ENCODE measurements around the gene CASKIN2.
A peak's percentile ranks its signal among the peaks of the same experiment; 100 is the strongest.

The CASKIN2 gene, protein sequence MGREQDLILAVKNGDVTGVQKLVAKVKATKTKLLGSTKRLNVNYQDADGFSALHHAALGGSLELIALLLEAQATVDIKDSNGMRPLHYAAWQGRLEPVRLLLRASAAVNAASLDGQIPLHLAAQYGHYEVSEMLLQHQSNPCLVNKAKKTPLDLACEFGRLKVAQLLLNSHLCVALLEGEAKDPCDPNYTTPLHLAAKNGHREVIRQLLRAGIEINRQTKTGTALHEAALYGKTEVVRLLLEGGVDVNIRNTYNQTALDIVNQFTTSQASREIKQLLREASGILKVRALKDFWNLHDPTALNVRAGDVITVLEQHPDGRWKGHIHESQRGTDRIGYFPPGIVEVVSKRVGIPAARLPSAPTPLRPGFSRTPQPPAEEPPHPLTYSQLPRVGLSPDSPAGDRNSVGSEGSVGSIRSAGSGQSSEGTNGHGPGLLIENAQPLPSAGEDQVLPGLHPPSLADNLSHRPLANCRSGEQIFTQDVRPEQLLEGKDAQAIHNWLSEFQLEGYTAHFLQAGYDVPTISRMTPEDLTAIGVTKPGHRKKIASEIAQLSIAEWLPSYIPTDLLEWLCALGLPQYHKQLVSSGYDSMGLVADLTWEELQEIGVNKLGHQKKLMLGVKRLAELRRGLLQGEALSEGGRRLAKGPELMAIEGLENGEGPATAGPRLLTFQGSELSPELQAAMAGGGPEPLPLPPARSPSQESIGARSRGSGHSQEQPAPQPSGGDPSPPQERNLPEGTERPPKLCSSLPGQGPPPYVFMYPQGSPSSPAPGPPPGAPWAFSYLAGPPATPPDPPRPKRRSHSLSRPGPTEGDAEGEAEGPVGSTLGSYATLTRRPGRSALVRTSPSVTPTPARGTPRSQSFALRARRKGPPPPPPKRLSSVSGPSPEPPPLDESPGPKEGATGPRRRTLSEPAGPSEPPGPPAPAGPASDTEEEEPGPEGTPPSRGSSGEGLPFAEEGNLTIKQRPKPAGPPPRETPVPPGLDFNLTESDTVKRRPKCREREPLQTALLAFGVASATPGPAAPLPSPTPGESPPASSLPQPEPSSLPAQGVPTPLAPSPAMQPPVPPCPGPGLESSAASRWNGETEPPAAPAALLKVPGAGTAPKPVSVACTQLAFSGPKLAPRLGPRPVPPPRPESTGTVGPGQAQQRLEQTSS (N-terminal part only)
- total RNA-seq = 0 to 0.42 reads per million in 2 donors

DNA sequence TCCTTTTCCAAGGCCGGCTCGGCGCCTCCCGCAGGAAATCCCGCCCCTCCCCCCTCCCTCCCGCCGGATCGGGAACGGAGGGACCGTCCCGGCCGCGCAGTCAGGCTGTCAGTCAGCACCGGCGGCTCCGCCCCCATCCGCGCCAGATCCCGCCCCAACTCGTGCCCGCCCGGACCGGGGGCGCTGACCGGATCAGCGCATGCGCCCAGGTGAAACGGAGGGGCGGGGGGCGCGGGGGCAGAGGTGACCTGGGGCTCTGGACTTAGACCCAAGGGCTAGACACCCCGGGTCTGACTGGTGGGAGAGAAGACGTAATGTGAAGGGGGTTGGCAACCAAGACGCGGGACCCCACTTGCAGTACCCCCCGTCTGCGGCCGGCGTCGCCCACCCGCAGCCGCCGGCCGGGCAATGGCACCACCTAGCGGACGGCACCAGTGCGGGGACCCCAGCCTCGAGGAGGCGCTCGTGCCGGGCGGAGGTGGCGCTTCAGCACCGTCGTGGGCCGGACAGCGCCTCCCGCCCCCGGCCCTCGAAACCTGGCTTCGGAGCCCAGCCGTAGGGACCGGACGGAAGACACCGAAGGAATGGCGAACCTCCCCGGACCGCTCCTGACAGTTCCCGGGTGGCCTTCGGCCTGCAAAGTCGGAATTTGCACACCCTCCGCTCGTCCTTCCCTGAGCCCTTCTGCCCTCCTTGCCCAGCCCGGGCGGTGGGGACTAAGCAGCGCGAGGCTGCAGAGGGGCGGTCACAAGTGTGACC, at the start of gene CASKIN2:
Gene CASKIN2 (minus strand): TSS at position 42 of the 759 bp plus-strand sequence. CDS start 1,733 bp downstream, outside the sequence.
- DNase-seq = peak; percentile 67

DNA sequence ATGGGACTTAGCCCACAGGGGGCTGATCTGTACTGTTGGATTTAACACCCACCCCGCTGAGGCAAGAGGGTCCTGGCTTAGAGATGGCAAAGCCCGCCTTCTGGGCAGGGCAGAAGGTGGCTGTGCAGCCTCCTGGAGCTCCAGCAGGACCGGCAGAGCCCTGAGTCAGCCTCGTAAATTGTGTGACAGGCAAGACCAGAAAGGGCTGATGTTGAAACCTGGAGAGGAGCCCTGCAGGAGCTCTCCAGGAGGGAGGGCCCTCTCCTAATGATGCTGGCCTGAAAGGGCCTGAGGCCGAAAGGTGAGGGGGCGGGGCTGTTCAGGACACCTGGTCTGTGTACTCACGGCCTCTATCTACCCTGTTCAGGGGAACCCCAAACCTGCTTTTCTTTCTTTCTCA, 49.7 kb upstream of the CASKIN2 start:
- no peak for DNase-seq

DNA sequence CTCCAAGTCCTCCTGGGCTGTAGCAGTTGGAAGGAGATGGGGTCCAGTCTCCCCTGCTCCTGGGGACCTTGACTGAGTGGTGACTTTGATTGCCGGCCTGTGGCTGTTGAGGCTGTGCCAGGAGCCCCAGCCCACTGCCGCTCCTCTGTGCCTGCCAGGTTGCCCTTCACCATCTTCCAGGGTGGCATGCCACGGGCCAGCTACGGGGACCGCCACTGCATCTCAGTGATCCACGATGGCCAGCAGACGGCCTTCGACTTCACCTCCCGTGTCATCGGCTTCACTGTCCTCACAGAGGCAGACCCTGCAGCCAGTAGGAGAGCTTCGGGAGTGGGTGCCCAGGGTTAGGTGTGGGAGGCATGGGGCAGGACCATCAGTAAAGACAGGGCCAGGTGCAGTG, 48.9 kb upstream of the CASKIN2 start:
- DNase-seq = no peak

DNA sequence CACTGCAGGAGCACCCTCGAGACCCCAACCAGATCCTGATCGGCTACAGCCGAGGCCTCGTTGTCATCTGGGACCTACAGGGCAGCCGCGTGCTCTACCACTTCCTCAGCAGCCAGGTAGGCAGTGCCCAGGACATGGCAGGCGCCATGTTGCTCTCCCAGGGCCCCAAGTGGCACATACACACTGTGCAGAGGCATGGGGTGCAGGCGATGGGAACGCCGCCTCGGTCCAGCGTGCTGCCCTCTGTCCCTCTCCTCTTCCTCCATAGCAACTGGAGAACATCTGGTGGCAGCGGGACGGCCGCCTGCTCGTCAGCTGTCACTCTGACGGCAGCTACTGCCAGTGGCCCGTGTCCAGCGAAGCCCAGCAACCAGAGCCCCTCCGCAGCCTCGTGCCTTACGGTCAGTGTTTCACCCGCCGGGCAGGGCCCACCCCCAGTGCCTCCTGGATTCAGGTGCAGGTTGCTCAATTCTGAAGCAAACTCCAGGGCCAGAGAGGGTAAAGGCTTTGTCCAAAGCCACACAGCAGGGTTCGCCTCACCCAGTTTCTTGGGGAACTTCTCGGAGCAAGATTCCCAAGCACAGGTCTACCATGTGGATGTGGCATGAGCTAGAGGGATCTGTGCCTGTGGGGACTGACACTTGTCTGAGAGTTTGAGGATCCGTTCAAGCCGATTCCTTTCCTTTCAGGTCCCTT, 47.9 kb upstream of the CASKIN2 start:
- no peak for DNase-seq

DNA sequence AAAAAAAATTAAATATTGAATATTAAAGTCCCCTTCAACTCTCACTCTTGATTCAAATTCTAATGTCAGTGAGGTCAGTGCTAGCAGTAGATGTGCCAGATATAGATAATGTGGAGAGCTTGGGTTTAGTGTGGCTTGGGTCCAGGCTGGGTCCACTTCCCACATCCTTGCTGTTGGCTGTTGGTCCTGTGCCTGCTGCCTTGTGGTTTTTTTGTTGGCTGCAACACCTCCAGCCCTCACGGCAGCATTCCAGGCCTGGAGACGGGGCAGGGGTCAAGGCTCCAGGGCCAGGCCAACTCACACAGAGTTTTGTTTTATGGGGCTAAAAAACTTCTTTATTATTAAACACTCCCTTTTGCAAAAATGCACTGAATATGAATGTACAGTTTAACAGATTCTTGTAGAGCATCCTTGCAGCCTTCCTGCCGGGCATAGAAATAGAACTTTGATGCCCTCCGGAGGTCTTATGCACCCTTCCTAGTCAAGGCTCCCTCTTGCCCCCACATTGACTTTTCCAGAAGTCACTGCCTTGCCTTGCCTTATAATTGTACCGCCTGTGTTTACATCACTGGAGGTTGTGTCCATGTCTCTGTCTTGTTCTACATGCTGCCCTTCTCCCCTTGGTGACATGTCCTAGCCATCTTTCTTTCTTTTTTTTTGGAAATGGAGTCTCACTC, 46.7 kb upstream of the CASKIN2 start:
- no peak for DNase-seq

DNA sequence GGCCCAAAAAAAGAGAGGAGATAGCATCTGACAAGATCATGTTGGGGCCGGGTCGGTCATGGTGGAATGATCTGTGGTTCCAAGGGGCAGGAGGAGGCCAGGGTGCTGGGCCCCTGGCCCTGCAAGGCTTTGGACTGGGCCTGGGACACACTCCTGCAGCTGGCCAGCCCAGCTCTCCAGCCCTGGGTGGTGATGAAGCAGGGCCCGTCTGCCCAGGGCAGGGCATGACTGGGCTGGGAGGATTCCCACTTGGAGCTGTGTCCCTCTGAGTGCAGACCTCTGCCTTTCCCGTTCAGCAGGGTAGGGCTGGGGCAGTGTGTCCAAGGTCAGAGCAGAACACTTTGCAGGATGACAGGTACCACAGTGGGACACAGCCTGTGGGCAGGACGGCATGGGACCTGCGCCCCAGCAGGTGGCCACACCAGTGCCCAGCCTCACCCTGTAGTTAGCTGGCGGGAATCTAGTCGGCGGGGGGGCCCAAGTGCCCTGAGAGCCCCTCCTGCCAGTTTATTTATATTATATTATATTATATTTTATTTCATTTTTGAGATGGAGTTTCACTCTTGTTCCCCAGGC, 44.7 kb upstream of the CASKIN2 start:
- no peak for DNase-seq

DNA sequence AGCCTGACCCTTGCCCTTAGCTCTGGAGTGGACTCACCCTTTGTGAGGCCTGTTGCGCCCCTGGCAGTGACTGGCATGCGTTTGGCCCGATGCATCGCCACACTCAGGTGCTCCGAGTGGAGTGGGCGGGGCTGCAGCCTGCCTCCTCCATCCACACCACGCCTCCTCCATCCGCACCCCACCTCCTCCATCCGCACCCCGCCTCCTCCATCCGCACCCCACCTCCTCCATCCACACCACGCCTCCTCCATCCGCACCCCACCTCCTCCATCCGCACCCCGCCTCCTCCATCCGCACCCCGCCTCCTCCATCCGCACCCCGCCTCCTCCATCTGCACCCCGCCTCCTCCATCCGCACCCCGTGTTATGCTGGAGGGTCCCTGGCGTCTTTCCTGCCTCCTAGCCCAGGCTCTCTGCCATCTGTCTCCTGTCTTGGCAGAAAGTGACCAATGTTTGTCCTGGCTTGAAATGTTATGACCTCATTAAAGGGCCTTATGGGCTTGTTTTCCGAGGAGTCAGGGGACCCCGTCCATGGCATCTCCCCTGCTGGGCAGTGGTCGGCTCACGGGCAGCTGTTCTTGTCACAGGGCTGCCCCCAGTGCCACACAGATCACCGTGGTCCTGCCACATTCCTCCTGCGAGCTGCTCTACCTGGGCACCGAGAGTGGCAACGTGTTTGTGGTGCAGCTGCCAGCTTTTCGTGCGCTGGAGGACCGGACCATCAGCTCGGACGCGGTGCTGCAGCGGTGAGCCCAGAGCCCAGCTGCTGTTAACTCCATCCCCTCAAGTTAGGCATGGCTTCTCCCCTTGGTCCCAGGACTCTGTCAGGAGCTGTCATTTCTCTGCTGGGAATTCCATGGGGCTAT, 43.6 kb upstream of the CASKIN2 start:
- DNase-seq = no peak

DNA sequence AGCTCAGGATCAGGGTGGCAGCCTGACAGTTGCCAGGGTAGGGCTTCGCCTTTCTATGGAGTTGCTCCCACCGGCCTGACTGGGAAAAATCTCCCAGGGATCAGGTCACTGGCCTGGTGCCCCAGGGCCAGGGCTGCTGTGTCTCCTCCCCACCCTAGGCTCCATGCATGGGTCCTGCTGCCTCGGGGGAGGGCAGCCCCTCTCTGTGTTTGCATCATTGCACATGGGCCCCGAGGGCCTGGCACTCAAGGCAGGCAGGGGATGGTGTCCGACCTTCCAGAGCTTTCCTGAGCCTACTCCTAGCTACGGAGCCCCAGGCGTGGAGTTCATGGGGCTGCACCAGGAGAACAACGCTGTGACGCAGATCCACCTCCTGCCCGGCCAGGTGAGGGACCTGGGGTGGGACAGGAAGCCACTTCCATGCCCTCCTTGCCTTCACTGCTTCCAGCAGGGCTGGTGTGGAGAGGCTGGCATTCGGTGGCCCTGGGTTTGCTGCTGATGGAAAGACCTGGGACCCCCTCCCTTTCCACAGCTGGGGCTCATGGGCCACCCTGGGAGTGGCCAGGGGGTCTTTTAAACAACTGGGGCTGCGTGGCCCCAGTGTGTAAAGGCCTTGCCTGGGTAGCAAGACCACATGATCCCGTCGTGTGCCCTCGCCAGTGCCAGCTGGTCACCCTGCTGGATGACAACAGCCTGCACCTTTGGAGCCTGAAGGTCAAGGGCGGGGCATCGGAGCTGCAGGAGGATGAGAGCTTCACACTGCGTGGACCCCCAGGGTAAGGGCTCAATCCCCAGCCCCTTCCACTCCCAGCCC, 42.7 kb upstream of the CASKIN2 start:
- no peak for DNase-seq

DNA sequence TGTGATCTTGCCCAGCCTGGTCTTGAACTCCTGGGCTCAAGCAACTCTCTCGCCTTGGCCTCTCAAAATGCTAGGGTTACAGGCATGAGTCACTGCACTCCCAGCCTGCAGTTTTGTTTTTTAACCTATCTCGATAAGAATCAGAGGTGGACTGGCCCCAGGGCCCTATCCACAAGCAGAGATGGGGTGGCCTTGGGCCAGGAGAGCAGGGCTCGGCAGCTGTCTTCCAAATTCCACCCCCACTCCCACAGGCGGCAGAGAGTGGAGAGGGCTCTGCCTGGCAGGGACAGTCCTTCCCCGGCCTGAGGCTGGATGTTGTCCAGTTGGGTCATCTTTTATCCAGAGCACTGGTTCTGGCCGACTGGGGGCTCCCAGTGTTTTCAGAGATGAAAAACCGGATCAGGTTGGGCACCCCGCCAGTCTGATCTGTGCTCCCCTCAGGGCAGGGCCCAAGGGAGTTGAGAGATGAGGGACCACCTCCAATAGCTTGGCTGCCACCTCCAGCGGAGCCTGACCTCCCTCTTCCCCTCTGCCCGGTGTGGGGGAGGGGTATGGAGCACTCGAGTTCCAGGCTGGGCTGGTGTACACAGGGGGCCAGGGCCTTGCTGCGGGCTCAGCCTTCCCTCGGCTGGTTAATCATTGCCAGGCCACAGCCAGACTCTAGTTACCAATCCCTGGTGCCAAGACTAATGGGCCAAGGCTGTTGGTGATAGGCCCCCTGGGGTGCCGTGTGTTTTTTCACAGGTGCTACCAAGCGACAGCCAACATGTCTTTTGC, 41.9 kb upstream of the CASKIN2 start:
- no peak for DNase-seq

DNA sequence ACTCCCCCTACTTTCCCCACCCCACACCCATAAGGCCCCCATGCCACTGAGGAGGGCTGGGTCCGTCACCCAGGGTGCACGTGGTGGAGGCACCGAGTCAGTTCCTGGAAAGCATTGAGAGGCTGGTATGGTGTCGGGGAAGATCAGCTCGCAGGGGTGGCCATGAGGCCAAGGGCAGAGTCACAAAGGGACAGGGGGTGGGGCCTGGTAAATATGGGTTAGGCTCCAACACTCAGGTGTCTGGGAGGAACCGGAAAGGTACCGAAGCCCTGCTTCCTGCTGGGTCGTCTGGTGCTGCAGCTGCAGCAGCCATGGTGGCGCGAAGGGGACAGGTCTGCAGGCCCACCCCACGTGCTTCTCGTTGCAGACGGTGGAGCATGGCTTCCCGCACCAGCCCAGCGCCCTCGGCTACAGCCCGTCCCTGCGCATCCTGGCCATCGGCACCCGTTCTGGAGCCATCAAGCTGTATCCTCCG, 40.4 kb upstream of the CASKIN2 start:
- DNase-seq = no peak

DNA sequence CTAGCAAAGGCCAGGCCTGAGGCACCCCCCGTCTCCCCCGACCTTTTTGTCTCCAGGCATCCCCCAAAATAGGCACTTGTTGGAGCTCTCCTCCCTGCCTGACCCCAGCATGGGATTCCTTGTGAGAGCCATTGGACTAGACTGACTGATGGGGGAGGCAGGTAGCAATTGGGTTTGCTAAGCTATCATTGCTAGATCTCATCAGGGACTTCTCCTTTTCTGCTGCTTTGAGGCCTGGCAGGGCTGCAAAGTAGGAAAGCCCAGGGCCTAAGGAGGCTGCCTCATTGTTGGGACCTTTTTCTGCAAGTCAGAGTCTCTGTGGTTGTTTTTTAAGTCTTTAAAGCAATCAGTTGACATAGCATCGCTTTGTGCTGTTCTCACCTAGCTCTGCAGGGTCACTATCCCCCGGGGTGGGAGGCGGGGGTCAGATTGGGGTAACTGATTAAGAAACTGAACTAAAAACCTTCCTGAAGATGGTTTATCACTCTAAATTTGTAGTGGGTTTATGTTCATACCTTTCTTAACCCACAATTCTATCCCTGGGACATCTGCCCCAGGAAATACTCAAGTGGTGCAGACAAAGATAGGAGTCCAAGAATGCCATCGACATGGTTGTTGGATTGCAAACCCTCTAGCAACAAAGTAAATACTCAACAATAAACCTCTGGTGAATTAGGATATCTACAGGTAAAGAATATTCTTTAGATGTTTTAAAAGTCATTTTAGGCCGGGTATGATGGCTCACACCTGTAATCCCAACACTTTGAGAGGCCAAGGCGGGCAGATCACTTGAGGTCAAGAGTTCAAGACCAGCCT, 38.2 kb upstream of the CASKIN2 start:
- DNase-seq = no peak

DNA sequence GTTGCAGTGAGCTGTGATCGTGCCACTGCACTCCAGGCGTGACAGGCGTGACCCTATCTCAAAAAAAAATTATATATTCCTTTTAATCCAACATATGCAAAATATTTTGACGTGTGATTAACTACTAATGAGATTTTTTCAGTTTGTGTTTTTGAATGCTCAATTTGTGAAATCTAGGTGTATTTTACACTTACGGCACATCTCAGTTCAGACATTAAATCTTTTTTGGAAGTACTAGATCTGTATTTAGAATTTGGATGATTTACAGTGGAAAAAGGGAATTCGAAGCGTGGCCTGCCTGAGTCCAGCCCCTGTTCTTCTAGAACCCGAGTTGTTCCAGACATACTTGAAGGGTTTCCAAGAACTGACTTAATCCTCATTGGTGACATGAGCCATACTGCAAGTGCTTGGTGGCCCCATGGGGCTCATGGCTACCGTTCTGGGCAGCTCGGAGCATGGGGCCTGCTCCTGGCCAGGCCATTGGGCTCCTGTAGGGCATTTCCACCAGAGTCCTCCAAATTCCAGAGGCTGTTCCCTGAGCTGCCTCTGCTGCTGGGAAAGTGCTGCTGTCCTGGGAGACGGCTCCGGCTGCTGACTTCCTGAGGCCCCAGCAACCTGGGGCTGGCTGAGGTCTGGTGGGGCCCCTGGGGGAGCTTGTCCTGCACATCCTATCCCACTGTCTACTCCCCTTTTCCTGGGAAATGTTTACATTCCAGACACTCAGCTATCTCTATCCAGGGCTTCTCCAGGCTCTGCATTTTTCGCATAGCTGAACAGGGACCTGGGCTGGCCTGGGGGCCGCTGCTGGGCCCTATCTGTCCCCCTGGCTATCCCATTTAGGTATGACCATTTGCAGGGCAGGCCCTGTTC, 37.3 kb upstream of the CASKIN2 start:
- no peak for DNase-seq

DNA sequence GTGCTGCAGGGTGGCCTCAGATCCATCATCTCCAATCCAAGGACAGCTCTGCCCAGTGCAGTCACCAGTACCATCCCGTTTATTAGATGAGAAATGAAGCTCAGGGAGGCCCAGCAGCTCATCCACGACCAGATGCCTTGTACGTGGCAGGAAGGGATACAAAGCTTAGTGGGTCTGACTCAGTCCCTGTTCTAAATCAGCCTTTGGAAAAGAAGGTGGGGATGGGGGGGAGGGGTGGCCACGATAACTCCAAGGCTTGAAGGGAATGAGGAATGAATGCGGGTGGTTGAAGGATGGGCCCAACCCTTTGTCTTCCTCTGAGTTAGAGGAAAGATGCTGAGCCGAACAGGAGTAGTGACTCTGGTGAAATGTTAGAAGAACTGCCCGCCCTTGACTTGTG, 35.9 kb upstream of the CASKIN2 start:
- DNase-seq = no peak

DNA sequence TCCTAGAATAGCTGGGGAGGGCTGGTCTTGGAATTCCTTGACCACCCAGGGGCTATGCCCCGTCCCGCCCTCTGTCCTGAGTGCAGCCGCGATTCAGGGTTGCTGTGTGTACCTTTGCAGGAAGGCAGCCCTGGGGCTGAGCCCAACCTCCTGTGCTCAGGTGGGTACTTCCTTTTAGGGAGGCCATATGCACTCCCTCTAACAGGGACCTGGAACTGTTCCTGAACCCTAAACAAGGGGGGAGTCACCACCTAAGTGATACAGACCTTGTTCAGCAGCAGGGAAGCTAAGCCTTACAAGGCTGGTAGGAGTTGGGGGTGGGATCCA, 34.8 kb upstream of the CASKIN2 start:
- DNase-seq = no peak

DNA sequence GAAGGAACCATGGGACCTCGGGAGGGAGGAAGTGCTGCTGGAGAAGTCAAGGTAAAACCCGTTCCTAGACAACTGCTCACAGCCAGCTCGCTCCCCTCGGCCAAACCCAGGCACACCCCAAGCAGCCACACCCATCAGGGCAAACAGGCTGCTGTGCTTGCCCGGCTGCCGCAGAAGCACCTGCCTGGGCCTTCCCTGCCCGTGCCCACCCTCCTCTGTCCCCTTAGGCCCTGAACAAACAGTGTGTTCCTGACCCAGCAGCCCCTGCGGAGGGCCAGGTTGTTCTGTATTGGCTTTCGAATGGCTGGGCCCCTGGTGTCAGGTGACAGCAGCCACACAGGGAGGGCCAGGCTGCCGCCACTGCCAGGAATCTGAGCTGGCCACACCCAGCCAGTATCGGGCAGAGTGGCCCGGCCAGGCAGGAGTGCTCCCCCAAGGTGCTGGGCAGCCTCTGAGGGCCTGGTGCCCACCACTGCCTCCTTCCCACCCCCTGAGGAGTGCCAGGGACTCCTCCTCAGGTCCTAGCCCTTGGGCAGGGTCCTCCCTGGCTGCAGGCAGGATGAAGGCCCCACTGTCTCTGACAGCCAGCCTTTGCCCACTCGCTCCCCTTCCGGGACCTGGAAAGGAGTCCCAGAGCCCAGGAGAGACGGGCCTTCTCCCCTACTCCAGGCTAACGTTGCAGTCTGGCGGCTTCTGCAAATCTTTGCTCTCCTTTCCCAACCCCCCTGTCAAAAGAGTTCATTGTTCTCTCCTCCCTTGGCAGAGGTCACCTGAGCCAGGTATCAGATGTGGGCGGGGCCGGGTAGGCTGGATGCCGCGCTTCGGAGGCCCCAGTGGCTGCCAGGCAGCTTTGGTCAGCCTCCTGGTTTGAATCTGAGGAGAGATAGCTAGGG, 34.2 kb upstream of the CASKIN2 start:
- DNase-seq = no peak

All from T-helper 9 cell (primary cell).